ENCODE data around the gene RNASEL. TPM values are rescaled to one million over a fixed set of nuclear protein-coding genes. Genes with fewer than 3 reads are reported as not detected.

The RNASEL gene
- total RNA-seq, 1 donor from 2014 or later = 6.2 TPM

- Mint-ChIP-seq H3K36me3 (no peaks in the 10 kb centered on the region), H3K27me3 (ENCODE audit: insufficient read depth, low read depth) (peaks cover 5% of the 10 kb centered on the region), H3K4me3 (no peak overlapping the region), H3K9me3 (no peaks in the 10 kb centered on the region), H3K4me1 (peaks cover 36% of the 10 kb centered on the region), H3K27ac (no peak overlapping the region)
- Histone ChIP-seq H3F3A (ENCODE audit: low read depth) (no peaks in the 10 kb centered on the region), H3K9me3 (ENCODE audit: low read depth) (no peaks in the 10 kb centered on the region), H3K9ac (no peak overlapping the region), H3K4me1 (peaks cover 27% of the 10 kb centered on the region), H3K36me3 (no peaks in the 10 kb centered on the region), H3K27me3 (no peaks in the 10 kb centered on the region), H3K4me2 (no peak overlapping the region), H2AFZ (replicated peaks) (no peak overlapping the region), H3K79me2 (ENCODE audit: low read depth) (no peaks in the 10 kb centered on the region), H3K27ac (no peak overlapping the region), H3K4me3 (no peak overlapping the region), H4K20me1 (ENCODE audit: low read depth) (no peaks in the 10 kb centered on the region)
- DNase-seq (ENCODE audit: low spot score) = no peak
- TF ChIP-seq CTCF (IDR thresholded peaks at IDR 0.05) (no peak), EZH2phosphoT487 (IDR thresholded peaks at IDR 0.05) (no peak)
Measured at GRCh38 chr1:182627622-182628021, 38.6 kb upstream of the RNASEL start.

- Histone ChIP-seq H3K79me2 (ENCODE audit: low read depth) (no peaks in the 10 kb centered on the region), H3K4me2 (no peak overlapping the region), H3K4me1 (peaks cover 27% of the 10 kb centered on the region), H3K4me3 (no peak overlapping the region), H2AFZ (replicated peaks) (no peak overlapping the region), H4K20me1 (ENCODE audit: low read depth) (no peaks in the 10 kb centered on the region), H3K9ac (no peak overlapping the region), H3K27me3 (no peaks in the 10 kb centered on the region), H3F3A (ENCODE audit: low read depth) (no peaks in the 10 kb centered on the region), H3K27ac (no peak overlapping the region), H3K9me3 (ENCODE audit: low read depth) (no peaks in the 10 kb centered on the region), H3K36me3 (no peaks in the 10 kb centered on the region)
- Mint-ChIP-seq H3K4me1 (peaks cover 33% of the 10 kb centered on the region), H3K4me3 (no peak overlapping the region), H3K9me3 (no peaks in the 10 kb centered on the region), H3K27ac (no peak overlapping the region), H3K27me3 (ENCODE audit: insufficient read depth, low read depth) (peaks cover 3% of the 10 kb centered on the region), H3K36me3 (no peaks in the 10 kb centered on the region)
- DNase-seq (ENCODE audit: low spot score) = no peak
- TF ChIP-seq CTCF (IDR thresholded peaks at IDR 0.05) (no peak), EZH2phosphoT487 (IDR thresholded peaks at IDR 0.05) (no peak), EZH2 (IDR thresholded peaks at IDR 0.05) (no peak)
Measured at GRCh38 chr1:182626527-182626926, 37.5 kb upstream of the RNASEL start.

GRCh38 chr1:182625719-182626504 lies 36.9 kb upstream of the RNASEL start:
- no peak for DNase-seq (ENCODE audit: low spot score)
- Histone ChIP-seq H3K4me2 (no peak overlapping the region), H3F3A (ENCODE audit: low read depth) (no peaks in the 10 kb centered on the region), H3K4me3 (no peak overlapping the region), H3K27ac (no peak overlapping the region), H3K36me3 (no peaks in the 10 kb centered on the region), H3K79me2 (ENCODE audit: low read depth) (no peaks in the 10 kb centered on the region), H2AFZ (replicated peaks) (no peak overlapping the region), H4K20me1 (ENCODE audit: low read depth) (no peaks in the 10 kb centered on the region), H3K9me3 (ENCODE audit: low read depth) (no peaks in the 10 kb centered on the region), H3K9ac (no peak overlapping the region), H3K4me1 (peaks cover 23% of the 10 kb centered on the region), H3K27me3 (no peaks in the 10 kb centered on the region)
- Mint-ChIP-seq H3K27me3 (ENCODE audit: insufficient read depth, low read depth) (peaks cover 3% of the 10 kb centered on the region), H3K4me1 (peaks cover 30% of the 10 kb centered on the region), H3K27ac (no peak overlapping the region), H3K36me3 (no peaks in the 10 kb centered on the region), H3K9me3 (no peaks in the 10 kb centered on the region), H3K4me3 (no peak overlapping the region)
- TF ChIP-seq CTCF (IDR thresholded peaks at IDR 0.05) = no peak
- TF ChIP-seq EZH2phosphoT487 (IDR thresholded peaks at IDR 0.05) = no peak
- TF ChIP-seq EZH2 (IDR thresholded peaks at IDR 0.05) = no peak

All from neural progenitor cell (in vitro differentiated cells).